Body of pancreas (tissue), 4 donors: ENCODE measurements around the gene LAMB3. TPM values are rescaled to one million over a fixed set of nuclear protein-coding genes. Genes with fewer than 3 reads are reported as not detected.

ENCODE experiments used
- ATAC-seq: fragments of 150-250 bp; one replicate; pipeline ENCODE4 v1.9.1; 2016
- DNase-seq, 4 donors: peaks; one replicate each; pipeline ENCODE4 v3.0.0-alpha.2; 2019
- H3K27ac ChIP-seq, 4 donors: fragments of 200-600 bp; sonication (generic); 1 replicate in 3 of 4; 2 replicates in 1 of 4; pipeline versions ENCODE4 v1.5.1 to v1.6.1; 2016 to 2019; ENCODE audit warnings: mild to moderate bottlenecking in 1 of 4, mixed read lengths in 1 of 4, moderate library complexity in 1 of 4
- H3K27me3 ChIP-seq, 2 donors: fragments of 200-600 bp; sonication (generic); one replicate each; pipeline ENCODE4 v1.6.0; 2016; ENCODE audit warnings: mild to moderate bottlenecking in 1 of 2
- H3K36me3 ChIP-seq, 2 donors: fragments of 200-600 bp; sonication (generic); replicated peaks in 1 of 2; 2 replicates each; pipeline ENCODE4 v1.5.1; 2016; ENCODE audit warnings: low read depth in 2 of 2; ENCODE audit not compliant: insufficient read depth in 1 of 2
- H3K4me1 ChIP-seq: fragments of 200-600 bp; sonication (generic); one replicate; pipeline ENCODE4 v1.6.0; 2016
- H3K4me3 ChIP-seq, 2 donors: fragments of 200-600 bp; sonication (generic); 1 replicate in 1 of 2; 2 replicates in 1 of 2; pipeline ENCODE4 v1.5.1; 2016 to 2019
- H3K9me3 ChIP-seq, 3 donors: fragments of 200-600 bp; sonication (generic); 1 replicate in 2 of 3; 2 replicates in 1 of 3; pipeline ENCODE4 v1.5.1; 2016
- CTCF ChIP-seq, 7 experiments: fragments of 450-650 bp in 4 of 7; fragments of 200-600 bp in 3 of 7; sonication (generic) in 3 of 7; IDR thresholded peaks; one replicate each; pipeline ENCODE4 v1.5.1; 2016 to 2019; ENCODE audit warnings: antibody characterized with exemption in 7 of 7
- POLR2A ChIP-seq, 3 donors: fragments of 450-650 bp; IDR thresholded peaks; one replicate each; pipeline ENCODE4 v1.6.1; 2016; ENCODE audit warnings: antibody characterized with exemption in 3 of 3, mild to moderate bottlenecking in 2 of 3
- WGBS, 2 donors: methylation state at CpG; one replicate each; pipeline ENCODE4 v1.1.5; 2017; 5-methylcytosine and 5-hydroxymethylcytosine counted together
- intact Hi-C: fragments of 100-400 bp; cut with DNase I; formaldehyde crosslinking; loops from one replicate; pipeline ENCODE4 v1.15.1; 2023
- total RNA-seq, 2 donors: library from RNA; depleted of rRNA; stranded (reverse); fragments of >200 nt; gene quantifications; one replicate each; pipeline ENCODE4 v1.1.0, GENCODE V29; 2016

The LAMB3 gene
- total RNA-seq, 2 donors from 2014 or later = 5.3 to 7.3 TPM

GRCh38 chr1:209622841-209623829 lies 29.1 kb downstream of the LAMB3 start:
- no peak overlapping the region for H3K4me3 ChIP-seq
- TF ChIP-seq POLR2A (IDR thresholded peaks at IDR 0.05) (no peak), CTCF (IDR thresholded peaks at IDR 0.05) (no peak)
- no peaks in the 10 kb centered on the region for H3K36me3 ChIP-seq
- no peak overlapping the region for H3K27ac ChIP-seq
- peaks cover 18% of the 10 kb centered on the region for H3K4me1 ChIP-seq
- H3K27me3 ChIP-seq = no peaks in the 10 kb centered on the region
- ATAC-seq = no peak
- 87 to 94% methylated on average over 11 to 23 of the region's 24 CpGs for WGBS, 2 donors
- no peak for DNase-seq
- intact Hi-C loops = no loop called here
- H3K9me3 ChIP-seq = no peaks in the 10 kb centered on the region

- WGBS, 2 donors = 70 to 79% methylated on average over 9 to 11 of the region's 11 CpGs
- Histone ChIP-seq H3K36me3 (no peaks in the 10 kb centered on the region), H3K4me1 (peaks cover 18% of the 10 kb centered on the region), H3K4me3 (no peak overlapping the region), H3K9me3 (no peaks in the 10 kb centered on the region), H3K27ac (no peak overlapping the region), H3K27me3 (no peaks in the 10 kb centered on the region)
- no peak for ATAC-seq
- DNase-seq = no peak
- intact Hi-C loops = no loop called here
- TF ChIP-seq POLR2A (IDR thresholded peaks at IDR 0.05) = no peak
- no peak for TF ChIP-seq CTCF (IDR thresholded peaks at IDR 0.05)
Measured at GRCh38 chr1:209621741-209622655, 30.2 kb downstream of the LAMB3 start.

- Histone ChIP-seq H3K4me3 (no peak overlapping the region), H3K27me3 (no peaks in the 10 kb centered on the region), H3K36me3 (no peaks in the 10 kb centered on the region), H3K4me1 (peaks cover 18% of the 10 kb centered on the region), H3K9me3 (no peaks in the 10 kb centered on the region), H3K27ac (no peak overlapping the region)
- TF ChIP-seq CTCF (IDR thresholded peaks at IDR 0.05) (no peak), POLR2A (IDR thresholded peaks at IDR 0.05) (no peak)
- ATAC-seq (no peak), DNase-seq (peak; percentile 31 to 59 (median 38))
- intact Hi-C loops = no loop called here
- WGBS, 2 donors = 18 to 30% methylated on average over 4 of the region's 4 CpGs
Measured at GRCh38 chr1:209621286-209621685, 30.9 kb downstream of the LAMB3 start.

- Histone ChIP-seq H3K36me3 (no peaks in the 10 kb centered on the region), H3K4me1 (peaks cover 18% of the 10 kb centered on the region), H3K4me3 (no peak overlapping the region), H3K9me3 (no peaks in the 10 kb centered on the region), H3K27me3 (no peaks in the 10 kb centered on the region), H3K27ac (no peak overlapping the region)
- TF ChIP-seq CTCF (IDR thresholded peaks at IDR 0.05) (no peak), POLR2A (IDR thresholded peaks at IDR 0.05) (no peak)
- 91 to 95% methylated on average over 3 of the region's 3 CpGs for WGBS, 2 donors
- ATAC-seq (no peak), DNase-seq (no peak)
- intact Hi-C loops = no loop called here
Measured at GRCh38 chr1:209620487-209620884, 31.7 kb downstream of the LAMB3 start.
